ENCODE measurements around the gene KDM2A.

KDM2A gene

DNA sequence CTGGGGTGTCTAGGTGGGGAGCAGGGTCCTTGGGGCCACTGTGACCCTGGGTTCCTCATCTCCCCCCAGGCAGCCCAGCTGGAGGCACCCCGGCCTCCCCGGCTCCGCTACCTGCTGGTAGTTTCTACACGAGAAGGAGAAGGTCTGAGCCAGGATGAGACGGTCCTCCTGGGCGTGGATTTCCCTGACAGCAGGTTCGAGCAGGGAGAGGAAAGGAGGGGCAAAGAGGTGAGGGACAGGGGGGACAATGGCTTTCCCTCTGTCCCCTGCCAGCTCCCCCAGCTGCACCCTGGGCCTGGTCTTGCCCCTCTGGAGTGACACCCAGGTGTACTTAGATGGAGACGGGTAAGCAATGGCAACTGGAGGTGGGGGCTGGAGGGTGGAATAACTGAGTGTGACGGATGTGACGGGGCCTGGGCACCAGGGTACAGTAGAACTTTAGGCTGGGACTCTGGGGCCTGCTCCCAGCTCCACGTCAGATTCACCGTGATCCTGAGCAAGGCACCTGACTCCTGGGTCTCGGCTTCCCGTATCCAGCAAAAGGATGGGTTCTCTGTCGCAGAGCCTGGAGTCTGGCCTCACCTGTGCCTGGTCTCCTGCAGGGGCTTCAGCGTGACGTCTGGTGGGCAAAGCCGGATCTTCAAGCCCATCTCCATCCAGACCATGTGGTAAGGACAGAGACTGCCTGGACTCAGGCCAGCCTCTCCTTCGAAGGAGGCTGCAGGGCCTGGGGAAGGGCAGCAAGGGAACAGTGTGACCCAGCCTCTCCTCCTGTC, 187.9 kb downstream of the KDM2A start:
- DNase-seq = no peak

- no peak for DNase-seq
Observed at GRCh38 chr11:67307545-67308001, 188.5 kb downstream of the KDM2A start.

Measured in hematopoietic multipotent progenitor cell treated with erythropoietin and hydrocortisone succinate and interleukin-3 and kit ligand, for 6 days (in vitro differentiated cells).